VCaP (cell line): ENCODE measurements around the gene MTFR1L.

ENCODE experiments used
- H3K27ac ChIP-seq: fragments of 450-650 bp; 2 replicates; pipeline ENCODE4 v1.5.1; 2017
- TF ChIP-seq, protein P1 (sequence below): fragments of 450-650 bp; conservative IDR thresholded peaks from 2 replicates; pipeline ENCODE4 v1.5.1; 2017; ENCODE audit warnings: mild to moderate bottlenecking, moderate library complexity

MTFR1L gene

DNA sequence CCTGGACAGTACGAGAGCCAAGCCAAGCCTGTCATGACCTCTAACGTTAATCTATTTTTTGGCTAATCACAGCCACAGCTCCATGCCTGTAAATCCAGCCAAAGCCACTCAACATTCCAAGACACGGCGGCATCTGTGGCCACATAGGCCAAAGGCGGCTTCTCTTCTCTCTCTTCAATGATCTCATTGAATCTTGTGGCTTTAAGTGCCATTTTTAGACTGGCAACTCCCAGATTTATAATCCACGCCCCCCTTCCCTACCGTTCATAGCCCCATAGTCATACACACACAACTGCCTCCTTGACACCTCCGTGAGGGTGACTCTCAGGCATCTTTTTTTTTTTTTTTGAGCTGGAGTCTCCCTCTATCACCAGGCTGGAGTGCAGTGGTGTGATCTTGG, 25.4 kb upstream of the MTFR1L start:
- no peak overlapping the region for H3K27ac ChIP-seq
- TF ChIP-seq, protein P1, sequence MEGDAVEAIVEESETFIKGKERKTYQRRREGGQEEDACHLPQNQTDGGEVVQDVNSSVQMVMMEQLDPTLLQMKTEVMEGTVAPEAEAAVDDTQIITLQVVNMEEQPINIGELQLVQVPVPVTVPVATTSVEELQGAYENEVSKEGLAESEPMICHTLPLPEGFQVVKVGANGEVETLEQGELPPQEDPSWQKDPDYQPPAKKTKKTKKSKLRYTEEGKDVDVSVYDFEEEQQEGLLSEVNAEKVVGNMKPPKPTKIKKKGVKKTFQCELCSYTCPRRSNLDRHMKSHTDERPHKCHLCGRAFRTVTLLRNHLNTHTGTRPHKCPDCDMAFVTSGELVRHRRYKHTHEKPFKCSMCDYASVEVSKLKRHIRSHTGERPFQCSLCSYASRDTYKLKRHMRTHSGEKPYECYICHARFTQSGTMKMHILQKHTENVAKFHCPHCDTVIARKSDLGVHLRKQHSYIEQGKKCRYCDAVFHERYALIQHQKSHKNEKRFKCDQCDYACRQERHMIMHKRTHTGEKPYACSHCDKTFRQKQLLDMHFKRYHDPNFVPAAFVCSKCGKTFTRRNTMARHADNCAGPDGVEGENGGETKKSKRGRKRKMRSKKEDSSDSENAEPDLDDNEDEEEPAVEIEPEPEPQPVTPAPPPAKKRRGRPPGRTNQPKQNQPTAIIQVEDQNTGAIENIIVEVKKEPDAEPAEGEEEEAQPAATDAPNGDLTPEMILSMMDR: no peak

DNA sequence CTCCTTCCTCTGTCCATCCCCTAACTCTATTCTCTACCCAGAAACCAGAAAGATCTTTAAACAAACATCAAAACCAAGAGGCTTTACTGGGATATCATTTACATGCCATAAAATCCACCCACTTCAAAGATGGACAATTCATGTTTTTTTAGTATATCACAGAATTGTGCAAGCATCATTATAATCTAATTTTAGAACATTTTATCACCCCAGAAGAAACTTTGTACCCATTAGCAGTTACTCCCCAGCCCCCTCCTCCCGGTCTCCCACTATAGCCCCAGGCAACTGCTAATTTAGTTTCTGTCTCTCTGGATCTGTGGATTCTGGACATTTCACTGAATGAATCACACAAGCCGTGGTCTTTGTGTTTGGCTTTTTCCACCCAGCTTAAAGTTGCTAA, 24.5 kb upstream of the MTFR1L start:
- TF ChIP-seq, protein P1: no peak
- peak overlapping the region; percentile 87; the same call in 1 of the 2 replicates for H3K27ac ChIP-seq

- peak overlapping the region; percentile 87 for H3K27ac ChIP-seq
- TF ChIP-seq, protein P1: no peak
Measured at GRCh38 chr1:25795946-25796810, 23.6 kb upstream of the MTFR1L start.

GRCh38 chr1:25796811-25797458, 22.8 kb upstream of the MTFR1L start:
- TF ChIP-seq, protein P1: peak; percentile 90
- peak overlapping the region; percentile 87 for H3K27ac ChIP-seq

- H3K27ac ChIP-seq: peak overlapping the region; percentile 87
- TF ChIP-seq, protein P1: peak; percentile 47
Measured at GRCh38 chr1:25797939-25798338, 21.8 kb upstream of the MTFR1L start.

DNA sequence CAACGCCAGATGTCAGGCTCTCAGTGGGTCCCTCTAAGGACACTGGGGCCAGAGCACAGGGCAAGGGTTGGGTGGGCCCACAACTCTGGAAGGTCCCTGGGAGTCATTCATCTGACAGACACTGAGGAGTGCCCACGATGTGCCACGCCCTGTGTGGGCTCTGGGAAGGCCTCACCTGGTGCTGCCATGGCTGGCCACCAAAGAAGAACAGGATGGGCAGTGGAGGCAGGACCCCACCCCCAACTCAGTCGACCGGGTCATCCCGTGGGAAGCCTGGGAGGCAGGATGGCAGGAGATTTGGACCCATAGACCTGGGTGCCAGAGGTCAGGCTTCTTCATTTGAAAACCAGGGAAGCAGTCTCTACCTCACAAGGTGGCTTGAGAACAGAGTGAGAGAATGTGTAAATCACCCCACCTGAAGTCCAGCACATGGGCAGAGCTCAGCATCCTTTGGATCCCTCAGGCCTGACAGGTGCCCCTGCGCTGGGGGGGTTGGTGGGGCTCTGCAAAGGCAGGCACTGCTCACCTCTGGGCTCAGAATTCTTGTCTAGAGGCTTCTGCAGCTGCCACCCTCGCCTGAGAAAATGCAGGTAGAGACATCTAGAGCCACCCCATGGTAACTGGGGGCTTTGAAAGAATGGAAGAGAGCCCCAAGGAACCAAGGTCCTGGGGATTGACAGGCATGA, 20.9 kb upstream of the MTFR1L start:
- TF ChIP-seq, protein P1: no peak
- H3K27ac ChIP-seq: peak overlapping the region; percentile 79; the same call in 1 of the 2 replicates
